Measurements from ENCODE around the gene HOXC6.

HOXC6 gene

GRCh38 chr12:54051026-54051842 lies 23.0 kb downstream of the HOXC6 start (continued):
- TF ChIP-seq ZNF645 (tag by site-specific recombination; IDR thresholded peaks at IDR 0.05) (no peak), SCRT2 (tag by site-specific recombination; IDR thresholded peaks at IDR 0.05) (no peak), ZXDB (tag by site-specific recombination; IDR thresholded peaks at IDR 0.05) (no peak), ZBTB6 (tag by site-specific recombination; IDR thresholded peaks at IDR 0.05) (no peak), ZNF518A (tag by site-specific recombination; conservative IDR thresholded peaks at IDR 0.05; ENCODE audit: low read depth) (no peak), GFI1B (tag by site-specific recombination; IDR thresholded peaks at IDR 0.05) (no peak), OVOL3 (tag by site-specific recombination; IDR thresholded peaks at IDR 0.05) (no peak), ZNF19 (tag by site-specific recombination; IDR thresholded peaks at IDR 0.05; ENCODE audit: low read depth) (no peak), ZNF398 (tag by site-specific recombination; IDR thresholded peaks at IDR 0.05) (peak; percentile 25; the same call in 1 of the 2 replicates), ZEB2 (tag by site-specific recombination; IDR thresholded peaks at IDR 0.05) (peak; percentile 84; the same call in 1 of the 2 replicates), ZNF48 (tag by site-specific recombination; IDR thresholded peaks at IDR 0.05) (no peak), PRDM10 (tag by site-specific recombination; IDR thresholded peaks at IDR 0.05) (peak; percentile 81), ZNF239 (tag by site-specific recombination; IDR thresholded peaks at IDR 0.05) (no peak), ZNF280C (tag by site-specific recombination; IDR thresholded peaks at IDR 0.05) (no peak), ZNF423 (tag by site-specific recombination; IDR thresholded peaks at IDR 0.05) (no peak; the same call in 1 of the 2 replicates), ZNF184 (tag by site-specific recombination; IDR thresholded peaks at IDR 0.05) (no peak), ZNF214 (tag by site-specific recombination; IDR thresholded peaks at IDR 0.05; ENCODE audit: borderline replicate concordance) (no peak), TCF7L2 (IDR thresholded peaks at IDR 0.05; ENCODE audit: borderline replicate concordance, low read depth, low read length) (no peak), ZNF660 (tag by site-specific recombination; IDR thresholded peaks at IDR 0.05) (no peak), HOXD13 (CRISPR knock-in tag; IDR thresholded peaks at IDR 0.05; ENCODE audit: borderline replicate concordance) (no peak), KLF9 (tag by site-specific recombination; IDR thresholded peaks at IDR 0.05; ENCODE audit: low read depth) (no peak), ZFP3 (tag by site-specific recombination; IDR thresholded peaks at IDR 0.05; ENCODE audit: low read depth) (no peak)
